IgD-negative memory B cell (primary cell): ENCODE results near the gene PSPC1. TPM values are rescaled to one million over a fixed set of nuclear protein-coding genes. Genes with fewer than 3 reads are reported as not detected.
"Not testable (repeated sequence)": the region's sequence is repeated elsewhere in the genome, so short reads cannot be mapped to it uniquely, and the experiment has no call there.

Experiments used
- H3K27ac Mint-ChIP-seq, 3 donors: one replicate each; pipeline ENCODE4 v1.8.0; 2020 to 2022; ENCODE audit warnings: mild to moderate bottlenecking in 3 of 3, mixed read lengths in 3 of 3, moderate library complexity in 1 of 3
- H3K27me3 Mint-ChIP-seq: one replicate; pipeline ENCODE4 v1.8.0; 2021; ENCODE audit warnings: mixed read lengths
- H3K36me3 Mint-ChIP-seq: one replicate; pipeline ENCODE4 v1.8.0; 2020; ENCODE audit warnings: mild to moderate bottlenecking, mixed read lengths
- H3K4me1 Mint-ChIP-seq, 3 donors: one replicate each; pipeline ENCODE4 v1.8.0; 2020 to 2022; ENCODE audit warnings: mixed read lengths in 3 of 3, mild to moderate bottlenecking in 1 of 3
- H3K4me3 Mint-ChIP-seq, 4 donors: one replicate each; pipeline ENCODE4 v1.8.0; 2020 to 2022; ENCODE audit warnings: mild to moderate bottlenecking in 4 of 4, mixed read lengths in 4 of 4, moderate library complexity in 3 of 4
- H3K9me3 Mint-ChIP-seq, 3 donors: one replicate each; pipeline ENCODE4 v1.8.0; 2020 to 2021; ENCODE audit warnings: mixed read lengths in 3 of 3, mild to moderate bottlenecking in 1 of 3
- polyA plus RNA-seq: library from polyadenylated mRNA; unstranded; fragments of 300-500 nt; fragmentation: Illumina TruSeq; gene quantifications from one replicate; pipeline ENCODE4 v1.2.3, GENCODE V29; 2021

PSPC1 gene
- polyA plus RNA-seq, 1 donor from 2014 or later, result 50.3 TPM

- H3K36me3 Mint-ChIP-seq, H3K27me3 Mint-ChIP-seq, H3K9me3 Mint-ChIP-seq, H3K4me1 Mint-ChIP-seq, H3K27ac Mint-ChIP-seq, H3K4me3 Mint-ChIP-seq: not testable (repeated sequence)
Measured at GRCh38 chr13:19709782-19710181, 73.0 kb downstream of the PSPC1 start.

GRCh38 chr13:19709039-19709438, 73.7 kb downstream of the PSPC1 start:
- H3K27ac Mint-ChIP-seq, H3K4me1 Mint-ChIP-seq, H3K27me3 Mint-ChIP-seq, H3K4me3 Mint-ChIP-seq, H3K9me3 Mint-ChIP-seq, H3K36me3 Mint-ChIP-seq: not testable (repeated sequence)

- not testable (repeated sequence) for H3K4me3 Mint-ChIP-seq, H3K4me1 Mint-ChIP-seq, H3K27ac Mint-ChIP-seq, H3K27me3 Mint-ChIP-seq, H3K9me3 Mint-ChIP-seq, H3K36me3 Mint-ChIP-seq
Measured at GRCh38 chr13:19704256-19704655, 78.5 kb downstream of the PSPC1 start.

- H3K4me3 Mint-ChIP-seq, H3K9me3 Mint-ChIP-seq, H3K27ac Mint-ChIP-seq, H3K27me3 Mint-ChIP-seq, H3K4me1 Mint-ChIP-seq, H3K36me3 Mint-ChIP-seq: not testable (repeated sequence)
Measured at GRCh38 chr13:19701619-19702018, 81.1 kb downstream of the PSPC1 start.

DNA sequence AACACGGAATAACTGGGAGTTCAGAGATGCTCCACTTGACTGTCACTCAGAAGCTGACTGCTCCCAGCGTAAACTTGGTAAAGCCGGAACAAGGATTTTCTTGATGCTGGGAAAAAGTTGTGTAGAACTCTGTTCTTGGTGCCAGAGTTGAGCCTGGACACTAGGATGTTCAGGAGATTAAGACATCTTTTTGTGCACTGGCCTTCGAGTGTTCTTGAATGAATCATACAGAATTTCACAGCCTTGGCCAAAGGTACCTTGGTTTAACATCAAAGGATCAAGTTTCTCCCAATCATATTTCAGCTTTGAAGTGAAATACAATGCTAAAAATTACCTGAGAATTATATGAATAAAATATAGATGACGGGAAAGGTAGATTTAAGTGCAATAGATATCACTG, 81.8 kb downstream of the PSPC1 start:
- not testable (repeated sequence) for H3K4me3 Mint-ChIP-seq, H3K27me3 Mint-ChIP-seq, H3K4me1 Mint-ChIP-seq, H3K27ac Mint-ChIP-seq, H3K36me3 Mint-ChIP-seq, H3K9me3 Mint-ChIP-seq

- Mint-ChIP-seq H3K4me1 (peaks cover 0 to 4% (median 3%) of the 10 kb centered on the region in 3 donors), H3K27ac (peak overlapping the region in 2 of 3 donors; percentile 16 to 53), H3K9me3 (no peaks in the 10 kb centered on the region), H3K4me3 (no peak overlapping the region), H3K36me3 (peaks cover 14% of the 10 kb centered on the region), H3K27me3 (no peaks in the 10 kb centered on the region)
Measured at GRCh38 chr13:19695829-19696228, 86.9 kb downstream of the PSPC1 start.

DNA sequence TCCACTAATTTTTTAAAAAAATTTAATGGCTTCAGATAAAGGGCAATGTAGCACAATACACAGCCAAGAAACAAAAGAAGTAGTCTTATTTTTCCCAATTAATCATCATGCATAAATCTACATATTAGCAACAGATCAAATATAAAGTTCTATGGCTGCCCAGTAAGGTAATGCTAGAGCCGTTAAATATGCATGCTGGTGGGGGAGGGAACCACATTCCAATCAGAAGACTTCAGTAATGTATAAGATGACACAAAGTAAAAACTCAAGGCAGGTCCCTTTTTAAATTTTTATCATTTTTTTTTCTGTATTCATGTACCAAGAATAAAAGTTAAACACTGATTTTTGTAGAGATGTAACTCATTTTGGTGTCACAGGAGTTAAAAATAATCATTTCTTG, 87.3 kb downstream of the PSPC1 start:
- Mint-ChIP-seq H3K9me3 (no peaks in the 10 kb centered on the region), H3K27me3 (no peaks in the 10 kb centered on the region), H3K36me3 (peaks cover 14% of the 10 kb centered on the region), H3K4me3 (no peak overlapping the region), H3K4me1 (peaks cover 0 to 6% (median 3%) of the 10 kb centered on the region in 3 donors), H3K27ac (peak overlapping the region in 1 of 3 donors; percentile 16)

GRCh38 chr13:19691447-19691846, 91.3 kb downstream of the PSPC1 start:
- not testable (repeated sequence) for H3K27me3 Mint-ChIP-seq, H3K4me1 Mint-ChIP-seq, H3K27ac Mint-ChIP-seq, H3K9me3 Mint-ChIP-seq
- peak overlapping the region in 1 of 4 donors; percentile 78 for H3K4me3 Mint-ChIP-seq
- peaks cover 14% of the 10 kb centered on the region for H3K36me3 Mint-ChIP-seq

DNA sequence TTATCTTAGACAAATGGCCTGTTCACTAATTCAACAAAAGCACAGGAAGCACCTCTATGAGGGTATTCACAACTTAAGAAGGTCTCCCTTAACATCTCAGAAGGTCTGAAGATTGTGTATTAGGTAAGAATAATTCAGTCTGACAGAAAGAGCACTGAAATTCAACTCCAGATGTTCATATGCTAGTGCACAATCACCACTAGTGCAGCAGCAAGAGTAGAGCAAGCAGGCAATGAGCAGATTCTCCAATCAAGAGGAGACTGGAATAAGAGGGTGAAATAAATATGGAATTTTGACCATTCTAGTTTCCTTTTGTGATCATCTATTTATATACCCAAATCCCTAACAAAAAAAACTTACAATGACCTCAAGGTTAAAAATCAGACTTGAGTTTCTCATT, 97.3 kb downstream of the PSPC1 start:
- no peaks in the 10 kb centered on the region for H3K9me3 Mint-ChIP-seq
- peaks cover 0 to 10% (median 5%) of the 10 kb centered on the region in 3 donors for H3K4me1 Mint-ChIP-seq
- no peaks in the 10 kb centered on the region for H3K27me3 Mint-ChIP-seq
- H3K27ac Mint-ChIP-seq, result no peak overlapping the region
- H3K36me3 Mint-ChIP-seq, result no peaks in the 10 kb centered on the region
- H3K4me3 Mint-ChIP-seq, result no peak overlapping the region

DNA sequence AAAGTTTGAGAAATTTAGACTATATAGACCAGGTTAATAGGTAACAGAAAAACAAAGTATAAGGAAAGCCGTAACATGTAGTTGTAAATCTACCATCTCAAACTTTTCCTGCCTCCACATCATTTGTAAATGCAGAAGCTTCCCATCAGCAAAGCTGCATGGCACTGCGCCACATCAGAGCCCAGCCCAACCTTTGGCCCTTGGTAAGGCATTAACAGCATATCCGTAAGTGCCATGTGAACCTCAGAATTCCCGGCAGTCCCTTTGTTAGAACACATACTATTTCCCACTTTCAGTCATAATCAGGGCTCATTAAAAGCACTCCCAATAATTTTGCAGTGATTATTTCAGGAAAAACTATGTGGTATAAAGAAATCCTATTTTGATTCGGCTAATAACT, 97.7 kb downstream of the PSPC1 start:
- Mint-ChIP-seq H3K9me3 (no peaks in the 10 kb centered on the region), H3K4me1 (peaks cover 0 to 7% (median 5%) of the 10 kb centered on the region in 3 donors), H3K4me3 (no peak overlapping the region), H3K27me3 (no peaks in the 10 kb centered on the region), H3K27ac (no peak overlapping the region), H3K36me3 (no peaks in the 10 kb centered on the region)

GRCh38 chr13:19681517-19681916, 101.2 kb downstream of the PSPC1 start:
- Mint-ChIP-seq H3K27me3 (no peaks in the 10 kb centered on the region), H3K4me3 (no peak overlapping the region), H3K27ac (peak overlapping the region in 1 of 3 donors; percentile 0), H3K4me1 (peaks cover 5 to 6% (median 5%) of the 10 kb centered on the region in 3 donors), H3K36me3 (no peaks in the 10 kb centered on the region), H3K9me3 (no peaks in the 10 kb centered on the region)

DNA sequence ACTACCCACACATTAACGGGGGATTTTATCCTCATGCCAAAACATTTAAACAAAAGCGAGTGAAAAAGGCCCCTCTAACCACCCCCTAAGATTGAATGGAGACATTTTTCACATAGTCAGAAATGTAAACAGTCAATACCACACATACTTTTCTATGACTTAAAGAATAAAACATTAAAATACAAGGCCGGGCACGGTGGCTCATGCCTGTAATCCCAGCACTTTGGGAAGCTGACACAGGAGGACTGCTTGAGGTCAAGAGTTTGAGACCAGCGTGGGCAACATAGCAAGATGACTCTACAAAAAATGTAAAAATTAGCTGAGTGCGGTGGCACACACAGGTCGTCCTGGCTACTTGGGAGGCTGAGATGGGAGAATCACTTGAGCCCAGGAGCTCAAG, 102.0 kb downstream of the PSPC1 start:
- H3K27me3 Mint-ChIP-seq, result no peaks in the 10 kb centered on the region
- no peak overlapping the region for H3K4me3 Mint-ChIP-seq
- peak overlapping the region in 1 of 3 donors; percentile 28 for H3K27ac Mint-ChIP-seq
- H3K9me3 Mint-ChIP-seq, result no peaks in the 10 kb centered on the region
- peaks cover 3 to 6% (median 5%) of the 10 kb centered on the region in 3 donors for H3K4me1 Mint-ChIP-seq
- no peaks in the 10 kb centered on the region for H3K36me3 Mint-ChIP-seq

DNA sequence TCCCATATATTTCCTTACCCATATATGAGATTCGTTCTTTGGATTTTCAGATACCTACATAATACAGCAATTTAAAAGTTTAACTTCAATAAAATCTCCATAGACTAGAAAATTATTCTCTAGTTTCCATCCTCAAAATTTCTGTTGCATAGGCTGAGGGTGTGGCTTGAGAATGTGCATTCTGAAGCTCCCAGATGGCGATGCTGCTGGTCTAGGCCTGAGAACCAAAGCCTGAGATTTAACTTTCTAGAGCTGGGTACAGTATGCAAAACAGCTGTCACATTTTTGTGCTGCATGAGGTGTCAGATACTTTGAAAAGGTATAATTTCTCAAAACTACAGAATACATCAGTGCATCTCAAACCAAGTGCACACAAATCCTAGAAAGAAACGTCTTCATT, 106.6 kb downstream of the PSPC1 start:
- Mint-ChIP-seq H3K27me3 (no peaks in the 10 kb centered on the region), H3K4me3 (no peak overlapping the region), H3K9me3 (no peaks in the 10 kb centered on the region), H3K4me1 (peaks cover 0 to 5% (median 2%) of the 10 kb centered on the region in 3 donors), H3K27ac (peak overlapping the region in 1 of 3 donors; percentile 7), H3K36me3 (peaks cover 2% of the 10 kb centered on the region)

DNA sequence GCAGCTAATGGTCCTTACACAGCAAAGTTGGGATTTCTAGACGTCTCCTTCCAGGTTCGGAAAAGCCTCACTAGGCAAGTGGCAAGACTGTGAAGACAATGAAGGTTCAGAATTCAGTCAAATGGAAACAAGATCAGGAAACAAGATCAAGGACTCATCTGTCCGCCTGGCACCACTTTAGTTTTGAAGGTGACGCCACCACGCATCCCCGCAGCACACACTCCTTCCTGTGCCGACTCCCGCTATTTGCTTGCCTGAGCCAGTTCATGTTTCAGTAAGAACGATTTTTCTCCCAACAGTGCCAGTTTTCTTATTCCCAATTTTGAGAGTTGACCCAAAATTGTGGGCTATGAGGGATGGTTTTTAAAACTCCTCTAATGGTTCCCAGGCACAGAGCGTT, 107.8 kb downstream of the PSPC1 start:
- Mint-ChIP-seq H3K4me3 (no peak overlapping the region), H3K27ac (peak overlapping the region in 1 of 3 donors; percentile 86), H3K4me1 (peaks cover 3 to 10% (median 8%) of the 10 kb centered on the region in 3 donors), H3K36me3 (peaks cover 2% of the 10 kb centered on the region), H3K27me3 (no peaks in the 10 kb centered on the region), H3K9me3 (no peaks in the 10 kb centered on the region)

- peak overlapping the region in 2 of 3 donors; percentile 1 to 47 for H3K27ac Mint-ChIP-seq
- H3K36me3 Mint-ChIP-seq, result peaks cover 2% of the 10 kb centered on the region
- H3K4me1 Mint-ChIP-seq, result peaks cover 5 to 9% (median 8%) of the 10 kb centered on the region in 3 donors
- H3K9me3 Mint-ChIP-seq, result no peaks in the 10 kb centered on the region
- H3K4me3 Mint-ChIP-seq, result no peak overlapping the region
- H3K27me3 Mint-ChIP-seq, result no peaks in the 10 kb centered on the region
Measured at GRCh38 chr13:19673473-19674430, 109.0 kb downstream of the PSPC1 start.

- no peaks in the 10 kb centered on the region for H3K9me3 Mint-ChIP-seq
- H3K27ac Mint-ChIP-seq, result peak overlapping the region in 1 of 3 donors; percentile 1
- peaks cover 2% of the 10 kb centered on the region for H3K36me3 Mint-ChIP-seq
- H3K27me3 Mint-ChIP-seq, result no peaks in the 10 kb centered on the region
- H3K4me1 Mint-ChIP-seq, result peaks cover 5 to 9% (median 8%) of the 10 kb centered on the region in 3 donors
- H3K4me3 Mint-ChIP-seq, result no peak overlapping the region
Measured at GRCh38 chr13:19672990-19673389, 109.8 kb downstream of the PSPC1 start.
